GM21367 (cell line): Measurements from ENCODE around the gene ZNF678.
"Not testable (repeated sequence)": the region's sequence is repeated elsewhere in the genome, so short reads cannot be mapped to it uniquely, and the experiment has no call there.

Source experiments
- ATAC-seq: cut with Tn5 transposase; IDR thresholded peaks from one replicate; pipeline ENCODE4 v1.9.1; 2021; ENCODE audit not compliant: unreplicated experiment

ZNF678 gene

DNA sequence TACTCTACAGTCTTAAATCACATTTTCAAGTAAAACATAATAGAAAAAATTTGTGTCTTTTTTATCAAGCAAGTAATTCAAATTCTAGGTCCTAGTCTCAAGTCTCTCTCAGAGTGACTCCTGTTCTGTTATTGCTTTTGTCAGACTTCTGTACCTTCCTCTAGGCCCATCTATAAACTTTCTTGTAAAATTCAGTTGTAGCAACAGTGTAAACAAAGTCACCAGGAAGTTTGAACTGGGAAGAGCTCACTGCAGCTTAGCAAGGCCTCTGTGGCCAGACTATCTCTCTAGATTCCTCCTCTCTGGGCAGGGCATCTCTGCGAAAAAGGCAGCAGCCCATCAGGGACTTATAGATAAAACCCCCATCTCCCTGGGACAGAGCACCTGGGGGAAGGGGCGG lies 13.5 kb upstream of the ZNF678 start:
- ATAC-seq = no peak

DNA sequence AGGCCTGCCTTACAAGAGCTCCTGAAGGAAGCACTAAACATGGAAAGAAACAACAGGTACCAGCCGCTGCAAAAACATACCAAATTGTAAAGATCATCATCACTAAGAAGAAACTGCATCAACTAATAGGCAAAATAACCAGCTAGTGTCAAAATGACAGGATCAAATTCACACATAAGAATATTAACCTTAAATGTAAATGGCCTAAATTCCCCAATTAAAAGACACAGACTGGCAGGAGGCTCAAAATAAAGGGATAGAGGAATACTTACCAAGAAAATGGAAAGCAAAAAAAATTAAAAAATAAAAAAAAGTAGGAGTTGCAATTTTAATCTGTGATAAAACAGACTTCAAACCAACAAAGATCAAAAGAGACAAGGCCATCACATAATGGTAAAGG lies 11.5 kb upstream of the ZNF678 start:
- ATAC-seq = not testable (repeated sequence)

DNA sequence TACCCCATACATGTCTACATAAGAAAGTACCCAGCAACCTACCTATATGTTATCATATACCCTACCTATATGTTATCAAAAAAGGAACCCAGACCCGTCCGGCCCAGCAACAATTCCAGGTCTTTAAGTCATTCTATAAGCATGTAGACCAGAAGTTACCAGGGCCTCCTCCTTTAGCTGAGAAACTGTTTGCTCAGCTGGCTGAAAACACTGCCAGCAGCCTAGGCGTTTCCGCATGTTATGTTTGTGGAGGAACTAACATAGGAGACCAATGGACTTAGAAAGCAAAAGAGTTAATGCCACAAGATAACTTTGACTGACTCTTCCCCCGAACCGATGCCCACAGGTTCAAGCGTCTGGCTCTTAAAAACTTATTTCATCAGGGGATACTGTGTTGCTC lies 7.1 kb upstream of the ZNF678 start:
- ATAC-seq = no peak

DNA sequence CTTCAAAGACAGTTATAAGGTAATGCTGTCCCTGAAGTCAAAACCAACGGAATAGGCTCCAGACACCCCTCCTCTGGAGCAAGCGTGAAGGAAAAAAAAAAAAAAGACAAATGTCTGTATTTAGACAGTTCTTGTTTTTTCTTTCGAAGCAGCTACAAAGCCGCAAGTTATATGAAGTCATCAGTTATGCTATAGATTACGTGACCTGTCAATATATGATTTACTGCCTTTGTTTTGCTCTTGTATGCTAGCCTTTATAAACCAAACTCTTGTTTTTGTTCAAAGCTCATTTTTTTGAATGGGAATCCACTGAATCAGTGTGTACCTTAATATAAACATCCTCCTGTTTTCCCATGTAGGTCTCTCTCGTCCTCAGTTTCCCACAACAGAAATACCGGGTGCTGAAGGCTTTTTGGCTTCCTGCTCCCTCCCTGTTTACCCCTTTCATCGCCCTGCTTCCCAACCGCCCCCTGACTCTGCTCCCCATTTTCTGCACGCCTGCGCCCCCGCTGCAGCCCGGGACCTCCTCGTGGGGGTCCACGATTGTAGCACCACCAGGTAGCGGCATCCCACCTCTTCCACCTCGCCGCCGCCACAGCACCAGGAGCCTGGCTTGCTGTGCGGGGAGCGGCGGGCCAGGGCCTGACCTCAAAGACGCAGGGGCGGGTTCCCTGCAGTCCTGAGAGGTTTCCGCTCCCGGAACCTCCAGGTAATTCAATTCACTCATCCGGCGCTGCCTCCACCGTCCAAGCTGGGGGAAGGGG lies 5.2 kb upstream of the ZNF678 start:
- no peak for ATAC-seq

DNA sequence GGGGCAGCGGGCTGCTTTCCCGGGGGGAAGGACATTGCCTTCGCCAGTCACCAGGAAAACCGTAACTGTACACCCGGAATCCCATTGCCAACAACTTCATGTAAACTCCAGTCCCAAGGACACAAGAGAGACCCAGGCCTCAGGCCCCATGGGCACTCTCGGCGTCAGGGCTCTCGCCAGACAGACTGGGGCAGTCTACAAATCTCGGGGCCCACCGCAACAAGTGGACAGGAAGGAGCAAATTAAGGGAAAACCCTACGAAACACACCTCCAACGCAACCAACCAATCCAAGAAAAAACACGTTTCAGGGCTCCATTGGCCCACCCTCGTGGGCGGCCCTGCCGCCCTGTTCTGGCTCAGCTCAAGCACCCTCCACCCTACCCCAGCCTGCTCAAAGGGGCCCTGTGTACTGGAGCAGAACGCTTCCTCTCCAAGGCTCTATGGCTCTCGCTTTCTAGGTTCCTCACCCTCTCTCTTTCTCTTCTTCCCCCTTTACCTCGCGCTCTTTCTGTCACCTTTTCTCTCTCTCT lies 4.6 kb upstream of the ZNF678 start:
- ATAC-seq = no peak

DNA sequence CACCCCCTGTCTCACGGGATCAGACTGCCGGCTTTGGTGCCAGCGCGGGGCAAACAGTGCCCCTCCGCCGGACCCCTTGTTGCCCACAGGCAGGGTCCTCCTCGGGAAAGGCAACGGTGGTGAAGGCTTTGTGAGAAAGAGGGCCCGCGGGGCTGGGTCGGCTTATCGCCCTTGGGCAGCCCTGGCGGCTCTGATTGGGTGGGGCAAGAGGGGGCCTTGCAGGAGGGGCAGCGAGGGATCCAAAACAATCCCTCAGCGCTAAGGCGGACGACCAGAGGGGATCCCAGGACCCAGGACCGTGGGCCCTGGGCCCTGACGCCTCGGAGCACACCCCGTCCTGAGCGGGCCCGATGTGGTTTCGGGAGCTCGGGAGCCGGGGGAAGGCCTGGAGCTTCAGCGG lies 3.9 kb upstream of the ZNF678 start:
- ATAC-seq = no peak

DNA sequence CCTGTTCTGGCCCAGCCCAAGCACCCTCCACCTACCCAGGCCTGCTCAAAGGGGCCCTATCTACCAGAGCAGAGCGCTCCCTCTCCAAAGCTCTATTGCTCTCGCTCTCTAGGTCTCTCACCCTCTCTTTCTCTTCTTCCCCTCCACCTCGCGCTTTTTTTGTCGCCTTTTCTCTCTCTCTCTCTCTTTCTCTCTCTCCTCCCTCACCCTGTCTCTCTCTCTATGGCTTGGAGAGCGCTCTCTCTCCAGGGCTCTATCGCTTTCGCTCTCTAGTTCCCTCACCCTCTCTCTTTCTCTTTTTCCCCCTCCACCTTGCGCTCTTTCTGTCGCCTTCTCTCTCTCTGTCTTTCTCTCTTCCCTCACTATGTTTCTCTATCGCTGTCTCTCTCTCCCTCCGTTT lies 3.4 kb upstream of the ZNF678 start:
- ATAC-seq = no peak

DNA sequence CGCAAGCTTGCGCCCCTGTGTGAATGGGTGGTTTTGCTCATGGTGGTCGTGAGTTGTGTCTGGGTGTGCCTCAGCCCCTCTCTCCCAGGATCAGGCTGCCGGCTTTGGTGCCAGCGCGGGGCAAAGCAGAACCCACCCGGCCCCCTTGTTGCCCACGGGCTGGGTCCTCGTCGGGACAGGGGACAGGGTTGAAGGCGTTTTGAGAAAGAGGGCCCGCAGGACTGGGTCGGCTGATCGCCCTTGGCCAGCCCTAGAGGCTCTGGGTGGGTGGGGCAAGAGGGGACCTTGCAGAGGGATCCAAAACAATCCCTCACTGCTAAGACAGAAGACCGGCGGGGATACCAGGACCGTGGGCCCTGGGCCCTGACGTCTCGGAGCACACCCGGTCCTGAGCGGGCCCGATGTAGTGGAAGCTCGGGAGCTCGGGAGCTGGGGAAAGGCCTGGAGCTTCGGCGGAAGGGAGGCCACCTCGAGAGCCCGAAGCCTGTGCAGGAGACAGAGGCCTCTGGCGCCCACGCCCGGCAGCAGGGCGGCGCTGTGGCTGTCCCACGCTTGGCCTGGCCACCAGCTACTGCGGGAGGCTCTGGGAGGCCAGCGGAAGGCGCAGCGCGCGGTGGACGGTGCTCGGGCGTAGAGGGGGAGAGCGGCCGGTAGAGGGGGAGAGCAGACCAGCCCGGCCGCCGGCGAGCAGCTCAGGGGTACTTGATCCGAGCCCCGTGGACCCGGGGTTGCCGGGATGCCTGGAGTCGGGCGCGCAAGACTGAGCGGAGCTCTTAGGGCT lies 2.8 kb upstream of the ZNF678 start:
- no peak for ATAC-seq

DNA sequence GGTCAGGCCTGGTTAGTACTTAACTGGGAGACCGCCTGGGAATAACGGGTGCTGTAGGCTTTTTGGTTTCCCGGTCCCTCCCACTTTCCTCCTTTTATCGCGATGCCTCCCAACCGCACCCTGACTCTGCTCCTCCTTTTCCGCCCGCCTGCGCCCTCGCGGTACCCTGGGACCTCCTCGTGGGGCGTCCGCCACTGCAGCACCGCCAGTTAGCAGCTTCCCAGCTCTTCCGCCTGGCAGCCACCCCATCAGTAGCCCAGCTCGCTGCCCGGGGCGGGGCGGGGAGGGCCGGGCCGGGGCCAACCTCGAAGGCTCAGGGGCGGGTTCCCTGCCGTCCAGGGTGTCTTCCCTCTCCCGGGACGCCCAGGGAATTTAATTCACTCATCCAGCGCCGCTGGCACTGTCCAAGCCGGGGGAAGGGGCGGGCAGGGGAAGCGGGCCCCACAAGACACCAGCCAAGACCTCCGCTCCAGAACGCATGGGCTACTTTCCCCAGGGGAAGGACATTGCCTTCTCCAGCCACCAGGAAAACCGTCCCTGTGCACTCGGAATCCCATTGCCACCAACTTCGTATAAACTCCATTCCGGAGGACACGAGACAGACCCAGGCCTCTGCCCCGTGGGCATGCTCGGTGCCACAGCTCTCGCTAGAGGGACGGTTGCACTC lies 2.0 kb upstream of the ZNF678 start:
- no peak for ATAC-seq

DNA sequence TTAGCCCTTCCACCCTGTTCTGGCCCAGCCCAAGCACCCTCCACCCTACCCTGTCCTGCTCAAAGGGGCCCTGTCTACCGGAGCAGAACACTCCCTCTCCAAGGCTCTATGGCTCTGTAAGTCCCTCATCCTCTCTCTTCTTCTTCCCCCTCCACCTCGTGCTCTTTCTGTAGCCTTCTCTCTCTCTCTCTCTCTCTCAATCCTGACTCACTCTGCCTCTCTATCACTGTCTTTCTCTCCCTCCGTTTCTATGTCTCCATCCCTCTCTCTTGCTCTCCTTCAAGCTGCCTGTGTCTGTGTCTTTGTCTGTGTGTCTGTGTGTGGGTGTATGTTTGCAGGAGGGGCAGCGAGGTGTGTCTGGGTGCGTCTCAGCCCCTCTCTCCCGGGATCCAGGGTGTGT lies 1.3 kb upstream of the ZNF678 start:
- ATAC-seq = no peak

DNA sequence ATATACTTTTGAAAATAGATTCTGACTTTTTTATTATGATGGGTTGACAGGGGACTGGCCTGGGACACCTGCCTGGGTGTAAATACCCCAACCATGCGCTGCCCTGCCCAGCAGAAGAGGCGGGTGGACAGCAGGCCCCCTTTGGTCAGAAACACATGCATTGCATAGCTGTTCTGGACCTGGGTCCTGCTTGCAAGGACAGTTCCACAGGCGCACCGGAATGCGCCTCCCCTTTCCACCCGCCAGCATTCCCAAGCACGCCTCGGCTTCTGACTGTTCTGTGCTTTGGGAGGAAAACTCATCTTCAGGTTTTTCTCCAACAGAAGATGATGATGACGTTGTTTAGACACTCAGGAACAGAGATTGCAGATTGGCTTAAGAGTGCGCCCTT lies 428 bp upstream of the ZNF678 start:
- ATAC-seq = no peak

DNA sequence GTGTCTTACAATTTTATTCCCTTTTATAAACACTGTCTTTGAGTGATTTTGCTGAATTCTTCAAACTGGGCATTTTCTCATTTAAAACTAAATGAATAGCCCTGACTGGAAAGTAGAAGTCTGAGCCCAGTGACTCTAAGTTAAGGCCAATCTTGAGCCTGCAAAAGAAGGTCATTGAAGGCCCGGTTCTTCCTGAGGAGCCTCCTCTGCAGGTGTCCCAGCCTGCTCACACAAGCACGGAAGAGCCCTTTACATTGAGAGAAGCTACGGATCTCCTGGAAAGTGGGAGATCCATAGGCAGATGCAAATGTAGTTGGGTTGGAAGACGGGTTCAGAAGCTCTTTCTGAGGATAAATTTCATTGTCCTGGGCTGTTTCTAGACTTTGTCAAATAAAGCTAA lies 3.9 kb downstream of the ZNF678 start:
- no peak for ATAC-seq

DNA sequence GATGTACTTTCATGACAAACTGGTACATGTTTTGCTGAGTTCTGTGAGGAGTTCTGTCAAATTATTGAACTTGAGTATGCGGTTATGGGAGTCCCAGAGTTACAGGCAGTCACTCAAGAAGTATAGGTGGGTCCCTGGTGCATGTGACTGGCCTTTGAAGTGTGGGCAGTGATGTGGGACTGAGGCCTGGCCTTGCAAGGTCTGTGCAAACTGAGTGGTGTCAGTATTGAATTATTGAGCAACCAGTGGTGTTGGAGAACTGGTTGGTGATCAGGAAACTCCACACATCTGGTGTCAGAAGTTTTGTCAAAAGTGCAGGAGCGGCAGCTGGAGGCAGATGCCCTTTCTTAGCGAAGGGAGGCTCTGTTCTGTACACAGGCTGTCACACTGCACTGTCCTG lies 5.2 kb downstream of the ZNF678 start:
- ATAC-seq = no peak

DNA sequence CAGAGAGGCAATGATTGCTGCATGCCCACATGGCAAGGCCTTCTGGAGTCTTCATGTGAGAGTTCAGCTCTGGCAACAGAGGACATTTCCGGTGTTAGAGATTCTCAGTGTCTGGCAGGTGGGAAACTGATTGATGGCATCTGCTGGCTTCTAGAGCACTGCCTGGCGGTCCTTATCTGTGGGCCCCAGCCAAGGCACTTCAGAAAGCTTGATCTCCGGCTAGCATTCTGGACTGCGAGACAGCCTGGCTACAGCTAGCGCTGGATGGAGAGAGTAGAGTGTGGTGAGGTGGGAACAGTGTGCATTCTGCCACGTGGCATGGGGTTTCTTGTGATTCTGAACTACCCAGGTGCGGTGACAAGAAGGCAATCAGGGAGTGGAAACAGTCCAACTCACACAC lies 9.4 kb downstream of the ZNF678 start:
- no peak for ATAC-seq

DNA sequence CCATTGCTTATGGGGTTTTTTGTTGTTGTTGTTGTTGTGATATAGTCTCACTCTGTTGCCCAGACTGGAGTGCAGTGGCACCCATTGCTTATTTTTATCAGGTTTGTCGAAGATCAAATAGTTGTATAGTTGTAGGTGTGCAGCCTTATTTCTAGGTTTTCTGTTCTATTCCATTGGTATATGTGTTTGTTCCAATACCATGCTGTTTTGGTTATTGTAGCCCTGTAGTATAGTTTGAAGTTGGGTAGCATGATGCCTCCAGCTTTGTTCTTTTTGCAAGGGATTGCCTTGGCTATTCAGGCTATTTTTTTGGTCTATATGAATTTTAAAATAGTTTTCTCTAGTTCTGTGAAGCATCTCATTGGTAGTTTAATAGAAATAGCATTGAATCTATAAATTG lies 11.6 kb downstream of the ZNF678 start:
- no peak for ATAC-seq

DNA sequence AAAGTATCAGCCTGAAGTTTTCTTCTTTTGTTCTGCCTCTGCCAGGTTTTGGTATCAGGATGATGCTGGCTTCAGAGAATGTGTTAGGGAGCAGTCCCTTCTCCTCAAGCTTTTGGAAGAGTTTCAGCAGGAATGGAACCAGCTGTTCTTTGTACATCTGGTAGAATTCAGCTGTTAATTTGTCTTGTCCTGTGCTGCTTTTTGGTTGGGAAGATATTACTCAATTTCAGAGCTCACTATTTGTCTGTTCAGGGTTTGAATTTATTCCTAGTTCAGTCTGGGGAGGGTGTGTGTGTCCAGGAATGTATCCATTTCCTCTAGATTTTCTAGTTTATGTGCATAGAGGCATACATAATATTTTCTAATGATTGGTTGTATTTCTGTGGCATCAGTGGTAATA lies 12.8 kb downstream of the ZNF678 start:
- no peak for ATAC-seq

DNA sequence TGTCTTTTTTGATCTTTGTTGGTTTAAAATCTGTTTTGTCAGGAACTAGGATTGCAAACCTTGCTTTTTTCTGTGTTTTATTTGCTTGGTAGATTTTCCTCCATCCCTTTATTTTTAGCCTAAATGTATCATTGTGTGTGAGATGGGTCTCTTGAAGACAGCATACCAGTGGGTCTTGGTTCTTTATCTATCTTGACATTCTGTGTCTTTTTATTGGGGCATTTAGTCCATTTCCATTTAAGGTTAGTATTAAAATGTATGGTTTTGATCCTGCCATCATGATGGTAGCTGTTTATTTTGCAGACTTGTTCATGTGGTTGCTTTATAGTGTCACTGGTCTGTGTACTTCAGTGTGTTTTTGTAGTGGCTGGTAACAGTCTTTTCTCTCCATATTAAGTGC lies 14.1 kb downstream of the ZNF678 start:
- no peak for ATAC-seq

DNA sequence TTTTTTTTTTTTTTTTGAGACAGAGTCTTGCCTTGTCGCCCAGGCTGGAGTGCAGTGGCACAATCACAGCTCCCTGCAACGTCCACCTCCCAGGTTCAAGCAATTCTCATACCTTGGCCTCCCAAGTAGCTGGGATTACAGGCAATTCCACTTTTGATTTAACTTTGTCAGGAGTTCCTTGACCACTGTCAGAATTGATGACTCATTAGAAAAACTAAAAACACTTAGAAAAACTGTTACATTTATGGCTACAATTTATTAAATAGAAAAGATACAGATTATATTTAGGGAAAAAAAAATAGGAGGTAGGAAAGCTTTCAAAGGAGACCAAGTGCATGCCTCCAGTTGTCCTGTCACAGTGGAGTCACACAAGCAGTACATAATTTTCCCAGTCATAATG lies 20.0 kb downstream of the ZNF678 start:
- no peak for ATAC-seq

DNA sequence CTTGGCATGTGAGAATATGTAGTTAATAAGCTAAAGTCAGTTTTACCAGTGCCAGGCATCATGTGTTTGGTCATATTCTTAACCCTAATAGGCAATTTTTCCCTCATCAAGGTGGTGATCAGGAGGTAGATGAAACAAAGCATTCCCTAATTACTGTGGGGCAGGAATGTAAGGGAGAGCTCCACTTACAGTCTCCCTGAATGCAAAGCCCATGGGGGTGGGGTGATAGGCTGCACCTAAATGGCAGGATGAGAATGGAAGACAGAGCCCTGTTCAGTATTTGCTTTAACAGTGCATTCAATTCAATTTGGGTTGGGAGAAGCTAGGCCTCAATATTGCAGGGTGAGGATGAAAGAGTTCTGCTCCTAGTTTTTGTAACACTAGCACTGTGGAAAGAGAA lies 23.4 kb downstream of the ZNF678 start:
- no peak for ATAC-seq

DNA sequence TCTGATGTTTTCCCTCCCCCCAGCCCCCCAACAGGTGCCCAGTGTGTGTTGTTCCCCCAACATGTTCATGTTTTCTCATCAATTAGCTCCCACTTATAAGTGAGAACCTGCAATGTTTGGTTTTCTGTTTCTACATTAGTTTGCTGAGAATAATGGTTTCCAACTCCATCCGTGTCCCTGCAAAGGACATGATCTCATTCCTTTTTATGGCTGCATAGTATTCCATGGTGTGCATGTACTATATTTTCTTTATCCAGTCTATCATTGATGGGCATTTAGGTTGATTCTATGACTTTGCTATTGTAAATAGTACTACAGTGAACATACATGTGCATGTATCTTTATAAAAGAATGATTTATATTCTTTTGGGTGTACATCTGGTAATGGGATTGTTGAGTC lies 24.6 kb downstream of the ZNF678 start:
- ATAC-seq = no peak

DNA sequence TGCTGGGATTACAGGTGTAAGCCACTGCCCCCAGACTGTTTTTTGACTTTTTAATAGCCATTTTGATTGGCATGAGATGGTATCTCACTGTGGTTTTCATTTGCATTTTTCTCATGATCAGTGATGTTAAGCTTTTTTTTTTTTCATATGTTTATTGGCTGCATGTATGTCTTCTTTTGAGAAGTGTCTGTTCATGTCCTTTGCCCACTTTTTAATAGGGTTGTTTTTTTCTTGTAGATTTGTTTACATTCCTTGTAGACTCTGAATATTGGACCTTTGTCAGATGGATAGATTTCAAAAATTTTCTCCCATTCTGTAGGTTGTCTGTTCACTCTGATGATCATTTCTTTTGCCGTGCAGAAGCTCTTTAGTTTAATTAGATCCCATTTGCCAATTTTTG lies 25.4 kb downstream of the ZNF678 start:
- not testable (repeated sequence) for ATAC-seq

DNA sequence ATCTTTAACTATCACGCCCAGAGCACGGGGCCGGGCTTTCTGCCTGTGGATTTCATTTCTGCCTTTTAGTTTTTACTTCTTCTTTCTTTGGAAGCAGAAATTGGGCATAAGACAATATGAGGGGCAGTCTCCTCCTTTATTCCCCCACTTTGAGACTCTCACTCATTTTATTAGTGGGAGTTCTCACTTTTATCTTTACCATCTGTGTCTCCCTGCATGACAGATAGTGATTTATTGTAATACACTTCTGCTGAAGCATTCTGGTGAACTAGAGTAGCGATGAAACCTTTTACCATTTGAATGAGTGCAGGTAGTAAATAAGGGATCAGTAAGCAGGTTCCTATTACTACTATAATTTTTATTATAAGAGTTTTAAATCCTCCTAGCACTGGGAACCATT lies 26.4 kb downstream of the ZNF678 start:
- ATAC-seq = not testable (repeated sequence)
